Endothelial cell of umbilical vein (primary cell): ENCODE data around the gene TEX44. TPM values are rescaled to one million over a fixed set of nuclear protein-coding genes. Genes with fewer than 3 reads are reported as not detected.

Experiments
- BruUV-seq: library from RNA; stranded (reverse); fragments of 400-500 nt; replicated peaks from 2 replicates; lab custom pipeline; 2021; lab: Mats Ljungman, UMichigan
- CTCF ChIA-PET: fragments of 300-600, 350-600 bp; sonication (Branson Sonifier 250); formaldehyde crosslinking; loops from one replicate; lab custom pipeline; 2021; ENCODE audit warnings: antibody characterized with exemption, inconsistent platforms; lab: Charles Lee
- POLR2A ChIA-PET: fragments of 300-600, 350-600 bp; sonication (Branson Sonifier 250); formaldehyde crosslinking; loops from one replicate; lab custom pipeline; 2021; ENCODE audit warnings: antibody characterized with exemption, inconsistent platforms; lab: Charles Lee
- DNase-seq: peaks from one replicate; pipeline ENCODE4 v3.0.0-alpha.2; 2011; ENCODE audit warnings: low read depth, low spot score
- FAIRE-seq: peaks from 2 replicates; lab custom pipeline; 2011; peaks lifted over from hg19 to GRCh38; lab: Jason Lieb, UNC
- H2AFZ ChIP-seq: 2 replicates; pipeline ENCODE4 v1.6.0; 2012; ENCODE audit warnings: low read depth, low read length, control low read depth, inconsistent platforms
- H3K27ac ChIP-seq: 2 replicates; pipeline ENCODE4 v1.5.1; 2011; ENCODE audit warnings: low read depth, mild to moderate bottlenecking, control low read depth, low read length, moderate library complexity; ENCODE audit not compliant: insufficient read depth
- H3K27me3 ChIP-seq, 2 experiments: 2 replicates each; pipeline versions ENCODE4 v1.6.0 to v1.6.1; 2011; ENCODE audit warnings: low read length in 2 of 2, mixed read lengths in 1 of 2; ENCODE audit not compliant: control insufficient read depth in 2 of 2, insufficient read depth in 2 of 2
- H3K36me3 ChIP-seq, 2 experiments: 2 replicates in 1 of 2; 3 replicates in 1 of 2; pipeline ENCODE4 v1.5.1; 2011; ENCODE audit warnings: low read length in 2 of 2, mild to moderate bottlenecking in 1 of 2, moderate library complexity in 1 of 2; ENCODE audit not compliant: control insufficient read depth in 2 of 2, insufficient read depth in 2 of 2; ENCODE audit errors: extremely low read depth in 1 of 2
- H3K4me1 ChIP-seq: 3 replicates; pipeline ENCODE4 v1.5.1; 2011; ENCODE audit warnings: mild to moderate bottlenecking, low read length; ENCODE audit not compliant: control insufficient read depth, insufficient read depth; ENCODE audit errors: extremely low read depth
- H3K4me2 ChIP-seq: 2 replicates; pipeline ENCODE4 v1.6.1; 2011; ENCODE audit warnings: low read length, control low read depth, mixed read lengths; ENCODE audit not compliant: insufficient read depth
- H3K4me3 ChIP-seq, 3 experiments: fragments of 200-600 bp in 1 of 3; sonication (generic), shearing (Covaris generic) in 1 of 3; replicated peaks in 1 of 3; 2 replicates each; pipeline ENCODE4 v1.5.1; 2011 to 2016; ENCODE audit warnings: control low read depth in 3 of 3, low read length in 3 of 3, mild to moderate bottlenecking in 2 of 3, inconsistent platforms in 1 of 3, low read depth in 1 of 3, moderate library complexity in 1 of 3; ENCODE audit not compliant: insufficient read depth in 1 of 3
- H3K79me2 ChIP-seq: 2 replicates; pipeline ENCODE4 v1.6.0; 2012; ENCODE audit warnings: low read length, inconsistent platforms; ENCODE audit not compliant: control insufficient read depth, insufficient read depth
- H3K9ac ChIP-seq: replicated peaks from 2 replicates; pipeline ENCODE3; 2011; ENCODE audit warnings: low read length, control low read depth; ENCODE audit not compliant: insufficient read depth; ENCODE audit errors: extremely low read depth
- H3K9me1 ChIP-seq: replicated peaks from 3 replicates; pipeline ENCODE4 v1.6.0; 2011; ENCODE audit warnings: mild to moderate bottlenecking, low read length; ENCODE audit not compliant: control insufficient read depth, insufficient read depth; ENCODE audit errors: extremely low read depth
- H3K9me3 ChIP-seq: replicated peaks from 2 replicates; pipeline ENCODE4 v1.5.1; 2012; ENCODE audit warnings: low read length, inconsistent platforms; ENCODE audit not compliant: control insufficient read depth, insufficient read depth
- H4K20me1 ChIP-seq: replicated peaks from 2 replicates; pipeline ENCODE3; 2011; ENCODE audit warnings: mild to moderate bottlenecking, low read length; ENCODE audit not compliant: control insufficient read depth, insufficient read depth; ENCODE audit errors: extremely low read depth
- CTCF ChIP-seq, 2 donors: IDR thresholded peaks; 1 replicate in 1 of 2; 2 replicates in 1 of 2; pipeline ENCODE4 v1.5.1; 2011; ENCODE audit warnings: low read length in 2 of 2, mild to moderate bottlenecking in 2 of 2, moderate library complexity in 2 of 2, control low read depth in 1 of 2, inconsistent platforms in 1 of 2, low read depth in 1 of 2; ENCODE audit not compliant: insufficient read depth in 1 of 2; ENCODE audit errors: extremely low read depth in 1 of 2
- EZH2 ChIP-seq: IDR thresholded peaks from 2 replicates; pipeline ENCODE4 v1.6.1; 2012; ENCODE audit warnings: borderline replicate concordance, low read depth, mild to moderate bottlenecking, moderate library complexity, low read length, inconsistent platforms; ENCODE audit not compliant: severe bottlenecking
- FOS ChIP-seq: IDR thresholded peaks from 2 replicates; pipeline ENCODE4 v1.6.1; 2011; ENCODE audit warnings: mild to moderate bottlenecking, low read length, moderate library complexity, borderline replicate concordance; ENCODE audit not compliant: insufficient read depth
- GATA2 ChIP-seq: IDR thresholded peaks from 2 replicates; pipeline ENCODE4 v1.7.0; 2011; ENCODE audit warnings: low read depth, mild to moderate bottlenecking, moderate library complexity, mixed read lengths, low read length; ENCODE audit not compliant: insufficient read length, insufficient read depth
- JUN ChIP-seq: IDR thresholded peaks from 2 replicates; pipeline ENCODE4 v1.6.1; 2011; ENCODE audit warnings: borderline replicate concordance, low read depth; ENCODE audit not compliant: insufficient read length, insufficient read depth
- MAX ChIP-seq: IDR thresholded peaks from 2 replicates; pipeline ENCODE4 v1.6.1; 2011; ENCODE audit not compliant: insufficient read depth, insufficient read length
- MYC ChIP-seq: IDR thresholded peaks from one replicate; pipeline ENCODE4 v1.6.1; 2011; ENCODE audit warnings: mild to moderate bottlenecking, low read depth, low read length
- POLR2A ChIP-seq: IDR thresholded peaks from 2 replicates; pipeline ENCODE4 v1.6.1; 2012; ENCODE audit warnings: low read depth, mild to moderate bottlenecking, control low read depth, low read length
- POLR2AphosphoS5 ChIP-seq: IDR thresholded peaks from 2 replicates; pipeline ENCODE4 v1.6.1; 2012; ENCODE audit warnings: low read depth, mild to moderate bottlenecking, control low read depth, low read length, moderate library complexity; ENCODE audit not compliant: insufficient read depth
- dilution Hi-C: fragments of 300-500 bp; cut with MboI; formaldehyde crosslinking; loops from one replicate; pipeline ENCODE4 v1.15.0; 2019; ENCODE audit warnings: low sequenced_read_pairs; ENCODE audit not compliant: extremely low pct_ligation_motif_present
- intact Hi-C: fragments of 100-400 bp; cut with micrococcal nuclease; formaldehyde crosslinking; loops from one replicate; pipeline ENCODE4 v1.10.0; 2022
- polyA plus RNA-seq, 4 experiments: library from polyadenylated mRNA; depleted of rRNA in 3 of 4; stranded (reverse) in 3 of 4; unstranded in 1 of 4; fragments of >200 nt; gene quantifications; 2 replicates each; pipeline versions ENCODE4 v1.2.1 to v1.2.3, GENCODE V29; 2011 to 2012; ENCODE audit warnings: missing spikeins in 1 of 4
- total RNA-seq: library from RNA; stranded (reverse); gene quantifications from 2 replicates; pipeline ENCODE4 v1.2.3, GENCODE V29; 2021

TEX44 gene
- total and polyA plus RNA-seq, 2 donors (not counting 3 experiments of a cell fraction or from before 2014, with no cell fraction given), result not detected

GRCh38 chr2:231640241-231640640 lies 47.6 kb downstream of the TEX44 start:
- no peaks in the 10 kb centered on the region for H3K36me3 ChIP-seq
- H3K4me3 ChIP-seq, result no peak overlapping the region
- H3K9ac ChIP-seq, result no peak overlapping the region
- no peaks in the 10 kb centered on the region for H3K9me1 ChIP-seq
- intact Hi-C loops (no loop called here), dilution Hi-C loops (no loop called here)
- no peaks in the 10 kb centered on the region for H3K79me2 ChIP-seq
- H3K9me3 ChIP-seq, result no peaks in the 10 kb centered on the region
- FAIRE-seq (peak; percentile 56), DNase-seq (peak; percentile 27)
- H3K27me3 ChIP-seq, result no peaks in the 10 kb centered on the region
- no TSS peak for BruUV-seq
- no peak overlapping the region for H2AFZ ChIP-seq
- ChIA-PET CTCF (interaction anchor here (1.7 to 5.6 kb wide), 2 partner anchors 27 to 74 kb away, joined by 4 to 30 read pairs; no protein-coding TSS in a partner anchor), POLR2A (no interaction called here)
- no peak overlapping the region for H3K27ac ChIP-seq
- H3K4me2 ChIP-seq, result no peak overlapping the region
- TF ChIP-seq MYC (no peak), CTCF (IDR thresholded peaks at IDR 0.05; ENCODE audit: extremely low read depth in 1 of 2, insufficient read depth in 1 of 2, low read depth in 1 of 2, low read length in 2 of 2) (no peak), FOS (no peak), GATA2 (no peak), POLR2AphosphoS5 (no peak), JUN (no peak), EZH2 (no peak), POLR2A (no peak), MAX (no peak)
- no peaks in the 10 kb centered on the region for H4K20me1 ChIP-seq
- H3K4me1 ChIP-seq, result peaks cover 16% of the 10 kb centered on the region
